ENCODE results near the gene TMEM185B.
"Not testable (repeated sequence)": the region's sequence is repeated elsewhere in the genome, so short reads cannot be mapped to it uniquely, and the experiment has no call there.

TMEM185B gene

GRCh38 chr2:120260736-120261135, 37.5 kb upstream of the TMEM185B start:
- DNase-seq: no peak
- no peak overlapping the region for H3K4me3 ChIP-seq (ENCODE audit: low read length)
- H3K9me3 ChIP-seq (replicated peaks; ENCODE audit: insufficient read depth, low read length): no peaks in the 10 kb centered on the region
- H3K27ac ChIP-seq (ENCODE audit: low read length): no peak overlapping the region
- no peak overlapping the region for H3K4me2 ChIP-seq (ENCODE audit: low read depth, low read length)
- no peaks in the 10 kb centered on the region for H4K20me1 ChIP-seq (ENCODE audit: insufficient read depth, low read length)
- peaks cover 33% of the 10 kb centered on the region for H3K4me1 ChIP-seq (ENCODE audit: low read length)
- no peak overlapping the region for H3K9ac ChIP-seq (ENCODE audit: low read length)
- no peak overlapping the region for H2AFZ ChIP-seq (ENCODE audit: low read length)
- H3K36me3 ChIP-seq (replicated peaks; ENCODE audit: insufficient read depth, low read length): no peaks in the 10 kb centered on the region
- H3F3A ChIP-seq (ENCODE audit: insufficient read depth, low read length): no peaks in the 10 kb centered on the region
- no peaks in the 10 kb centered on the region for H3K9me2 ChIP-seq (replicated peaks; ENCODE audit: insufficient read depth, low read length)
- H3K27me3 ChIP-seq (replicated peaks; ENCODE audit: insufficient read depth, low read length): no peaks in the 10 kb centered on the region
- TF ChIP-seq EZH2phosphoT487 (IDR thresholded peaks at IDR 0.05; ENCODE audit: low read length): no peak
- peaks cover 48% of the 10 kb centered on the region for H3K79me2 ChIP-seq (ENCODE audit: low read length)

GRCh38 chr2:120259939-120260338, 36.7 kb upstream of the TMEM185B start:
- not testable (repeated sequence) for H4K20me1 ChIP-seq (ENCODE audit: insufficient read depth, low read length); H3K4me2 ChIP-seq (ENCODE audit: low read depth, low read length); H3K9ac ChIP-seq (ENCODE audit: low read length); H2AFZ ChIP-seq (ENCODE audit: low read length); DNase-seq; H3K9me3 ChIP-seq (replicated peaks; ENCODE audit: insufficient read depth, low read length); H3K27ac ChIP-seq (ENCODE audit: low read length); H3K4me3 ChIP-seq (ENCODE audit: low read length); H3K36me3 ChIP-seq (replicated peaks; ENCODE audit: insufficient read depth, low read length); H3K27me3 ChIP-seq (replicated peaks; ENCODE audit: insufficient read depth, low read length); H3F3A ChIP-seq (ENCODE audit: insufficient read depth, low read length); H3K9me2 ChIP-seq (replicated peaks; ENCODE audit: insufficient read depth, low read length)
- Histone ChIP-seq H3K79me2 (ENCODE audit: low read length) (peaks cover 48% of the 10 kb centered on the region), H3K4me1 (ENCODE audit: low read length) (peaks cover 33% of the 10 kb centered on the region)

GRCh38 chr2:120258196-120258595, 35.0 kb upstream of the TMEM185B start:
- DNase-seq: no peak
- Histone ChIP-seq H3K79me2 (ENCODE audit: low read length) (peaks cover 61% of the 10 kb centered on the region), H3K4me3 (ENCODE audit: low read length) (no peak overlapping the region), H3K9me3 (replicated peaks; ENCODE audit: insufficient read depth, low read length) (no peaks in the 10 kb centered on the region), H3K36me3 (replicated peaks; ENCODE audit: insufficient read depth, low read length) (no peaks in the 10 kb centered on the region), H3F3A (ENCODE audit: insufficient read depth, low read length) (no peaks in the 10 kb centered on the region), H3K9me2 (replicated peaks; ENCODE audit: insufficient read depth, low read length) (no peaks in the 10 kb centered on the region), H4K20me1 (ENCODE audit: insufficient read depth, low read length) (no peaks in the 10 kb centered on the region), H3K4me1 (ENCODE audit: low read length) (peaks cover 33% of the 10 kb centered on the region), H3K27me3 (replicated peaks; ENCODE audit: insufficient read depth, low read length) (no peaks in the 10 kb centered on the region), H2AFZ (ENCODE audit: low read length) (no peak overlapping the region), H3K4me2 (ENCODE audit: low read depth, low read length) (peak overlapping the region; percentile 69; the same call in 1 of the 2 replicates), H3K9ac (ENCODE audit: low read length) (no peak overlapping the region), H3K27ac (ENCODE audit: low read length) (no peak overlapping the region)
- no peak for TF ChIP-seq EZH2phosphoT487 (IDR thresholded peaks at IDR 0.05; ENCODE audit: low read length)
- TF ChIP-seq EZH2 (optimal IDR thresholded peaks at IDR 0.05; ENCODE audit: low read depth, low read length): no peak
- TF ChIP-seq CTCF (IDR thresholded peaks at IDR 0.05; ENCODE audit: low read length): no peak

- Histone ChIP-seq H3K9me3 (replicated peaks; ENCODE audit: insufficient read depth, low read length) (no peaks in the 10 kb centered on the region), H3K4me3 (ENCODE audit: low read length) (0 out of 2 replicates have a peak overlapping the region, but pooled peaks have one; percentile 2), H3K27me3 (replicated peaks; ENCODE audit: insufficient read depth, low read length) (no peaks in the 10 kb centered on the region), H3K4me2 (ENCODE audit: low read depth, low read length) (peak overlapping the region; percentile 69), H3K9ac (ENCODE audit: low read length) (no peak overlapping the region), H3K79me2 (ENCODE audit: low read length) (peaks cover 60% of the 10 kb centered on the region), H3K27ac (ENCODE audit: low read length) (peak overlapping the region; percentile 14; the same call in 1 of the 2 replicates), H3K9me2 (replicated peaks; ENCODE audit: insufficient read depth, low read length) (no peaks in the 10 kb centered on the region), H3K4me1 (ENCODE audit: low read length) (peaks cover 33% of the 10 kb centered on the region), H3F3A (ENCODE audit: insufficient read depth, low read length) (no peaks in the 10 kb centered on the region), H2AFZ (ENCODE audit: low read length) (no peak overlapping the region), H4K20me1 (ENCODE audit: insufficient read depth, low read length) (no peaks in the 10 kb centered on the region), H3K36me3 (replicated peaks; ENCODE audit: insufficient read depth, low read length) (no peaks in the 10 kb centered on the region)
- TF ChIP-seq EZH2 (optimal IDR thresholded peaks at IDR 0.05; ENCODE audit: low read depth, low read length) (no peak), CTCF (IDR thresholded peaks at IDR 0.05; ENCODE audit: low read length) (no peak), EZH2phosphoT487 (IDR thresholded peaks at IDR 0.05; ENCODE audit: low read length) (no peak)
- DNase-seq: peak; percentile 23
These were observed 34.3 kb upstream of the TMEM185B start for GRCh38 chr2:120257522-120257921.
